A375 (cell line): ENCODE measurements around the gene WDR35. TPM values are rescaled to one million over a fixed set of nuclear protein-coding genes. Genes with fewer than 3 reads are reported as not detected.

Source experiments
- total RNA-seq: library from RNA; depleted of rRNA; stranded (reverse); fragments of >200 nt; shearing (Covaris generic); gene quantifications from 2 replicates; pipeline ENCODE4 v1.2.3, GENCODE V29; 2014; rRNA removed

Gene WDR35
- 17.1 and 18.4 TPM in 2 replicates for total RNA-seq

DNA sequence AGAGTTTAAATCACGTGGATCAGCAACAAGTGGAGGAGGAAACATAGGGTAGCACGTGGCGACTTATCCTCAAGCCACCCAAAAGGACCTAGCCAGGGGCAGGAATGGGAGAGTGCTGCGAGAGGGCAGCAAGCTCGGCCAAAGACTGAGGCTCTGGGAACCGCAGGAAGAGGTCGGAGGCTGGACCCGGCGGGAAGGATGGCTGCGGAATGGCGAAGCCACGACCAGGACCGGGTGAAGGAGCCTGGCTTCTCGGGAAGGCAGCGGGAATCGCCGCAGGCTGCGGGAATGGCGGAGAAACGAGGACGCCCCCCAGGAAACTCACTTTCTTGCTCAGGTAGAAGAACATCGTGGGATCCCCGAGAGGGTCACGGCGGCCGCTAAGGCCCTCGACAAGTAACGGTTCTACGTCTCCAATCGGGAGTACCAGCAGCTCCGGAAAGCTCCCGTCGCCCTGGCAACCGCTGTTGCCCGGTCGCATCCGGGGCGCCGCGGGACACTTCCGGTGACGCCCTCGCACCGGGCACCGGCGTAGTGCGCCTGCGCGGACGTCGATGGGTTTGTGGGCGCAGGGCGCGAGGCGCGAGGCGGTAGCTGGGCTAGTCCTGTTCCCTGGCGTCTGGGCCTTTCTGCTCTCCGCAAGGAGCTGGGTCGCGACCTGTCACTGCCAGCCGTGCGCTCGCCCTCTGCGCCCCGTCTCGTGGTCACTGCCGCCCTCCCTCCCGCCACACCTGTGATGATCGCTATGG lies at the start of gene WDR35:
WDR35 (minus strand) TSS at position 439 of the 749 bp plus-strand sequence; CDS start at position 349, 90 bp downstream.

DNA sequence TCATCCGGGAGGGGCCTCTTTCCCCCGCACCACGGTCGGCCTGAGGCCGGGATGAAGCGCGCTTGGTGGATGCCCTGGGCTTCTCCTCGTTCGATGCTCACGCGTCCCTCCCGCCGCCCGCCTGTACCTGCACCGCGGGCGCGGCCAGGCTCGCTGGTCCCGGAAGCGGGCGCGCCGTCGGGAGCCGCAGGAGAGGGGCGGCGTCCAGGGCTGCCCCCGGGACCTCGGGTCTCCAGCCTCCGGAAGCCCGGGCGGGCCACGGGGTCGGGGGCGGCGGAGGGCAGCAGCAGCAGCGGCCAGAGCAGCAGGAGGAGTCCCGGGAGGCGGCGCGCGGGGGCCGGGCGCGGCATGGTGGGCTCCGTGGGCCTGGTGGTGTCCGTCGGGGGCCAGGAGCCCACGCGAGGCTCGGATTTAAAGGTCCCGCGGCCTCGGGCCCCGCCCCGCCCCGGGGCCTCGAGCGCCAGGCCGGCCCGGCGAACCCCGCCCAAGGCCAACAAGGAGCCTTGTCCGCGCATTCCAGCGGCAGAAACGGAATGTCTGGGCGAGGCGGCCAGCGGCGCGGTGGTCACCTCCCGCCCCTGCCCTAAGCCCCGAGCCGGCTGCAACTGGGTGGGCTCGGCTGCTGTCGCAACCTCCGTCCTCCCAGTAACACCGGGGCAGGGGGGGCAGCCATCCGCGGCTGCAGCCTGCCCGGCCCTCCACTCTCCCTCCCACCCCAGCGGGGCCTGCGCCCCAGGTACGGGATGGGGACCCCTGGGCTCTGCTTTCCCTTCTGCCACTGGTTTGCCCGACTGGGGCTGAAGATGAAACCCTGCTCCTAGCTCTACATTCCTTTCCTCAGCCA lies 22.6 kb upstream of the WDR35 start, which contains the start of gene MATN3:
MATN3 (minus strand) TSS at position 387 of the 844 bp plus-strand sequence; CDS start at position 350, 37 bp downstream.

DNA sequence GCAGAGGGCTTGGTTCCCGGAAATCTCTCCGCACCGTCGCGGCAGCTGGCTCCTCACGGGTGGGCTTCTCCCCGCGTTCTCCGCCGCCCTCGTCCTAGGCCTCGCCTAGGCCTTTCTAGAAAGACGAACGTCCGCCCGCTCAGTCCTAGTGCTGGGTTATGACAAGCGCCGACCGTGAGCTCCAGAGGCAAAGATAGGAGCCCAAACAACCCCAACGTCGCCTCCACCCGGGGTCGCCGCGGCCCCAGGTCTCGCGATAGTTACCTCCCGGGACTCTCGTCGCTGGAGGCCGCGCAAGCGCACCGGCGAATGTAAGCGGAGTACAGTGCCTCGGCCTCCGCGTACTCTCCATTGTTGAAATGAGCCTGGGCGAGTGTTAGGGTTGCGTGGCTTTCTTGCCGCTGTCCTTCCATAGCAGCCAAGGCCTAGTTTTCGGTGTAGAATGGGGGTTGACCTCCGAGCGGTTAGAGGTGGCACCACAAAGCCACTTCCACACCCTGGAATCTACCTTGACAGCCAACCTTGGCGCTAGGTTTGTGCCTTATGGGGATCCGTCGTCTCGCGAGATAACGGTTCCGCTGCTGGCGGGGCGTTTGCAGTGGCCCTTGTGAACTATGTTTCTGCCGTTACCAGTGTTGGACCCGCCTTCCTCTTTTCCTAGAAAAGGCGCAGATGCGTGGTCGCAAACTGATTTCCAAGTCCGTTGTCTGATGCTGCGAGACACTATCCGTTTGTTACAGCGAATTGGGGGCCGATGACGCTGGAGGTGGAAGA lies 88.3 kb downstream of the WDR35 start, which contains the start of gene TTC32:
TTC32 (minus strand) TSS at position 542 of the 774 bp plus-strand sequence; CDS start at position 413, 129 bp downstream.

Other genes with a start within 250 kb of the WDR35 start
- 9.3 and 11.8 TPM in 2 replicates for gene TTC32, start 88.1 kb downstream of the WDR35 start, total RNA-seq
- gene MATN3, start 22.6 kb upstream of the WDR35 start, total RNA-seq = 0.15 and 0.66 TPM in 2 replicates
- 24.6 and 27.3 TPM in 2 replicates for gene LAPTM4A, start 61.5 kb upstream of the WDR35 start, total RNA-seq
- gene SDC1, start 235.0 kb upstream of the WDR35 start, total RNA-seq = 31.4 and 35.3 TPM in 2 replicates